GM19193 (cell line): Measurements from ENCODE around the gene ADAMTS6.

Experiments used
- POLR2A ChIP-seq: IDR thresholded peaks from 4 replicates; pipeline ENCODE4 v1.6.1; 2011; ENCODE audit not compliant: insufficient read depth, insufficient read length; ENCODE audit errors: extremely low read depth

The ADAMTS6 gene

DNA sequence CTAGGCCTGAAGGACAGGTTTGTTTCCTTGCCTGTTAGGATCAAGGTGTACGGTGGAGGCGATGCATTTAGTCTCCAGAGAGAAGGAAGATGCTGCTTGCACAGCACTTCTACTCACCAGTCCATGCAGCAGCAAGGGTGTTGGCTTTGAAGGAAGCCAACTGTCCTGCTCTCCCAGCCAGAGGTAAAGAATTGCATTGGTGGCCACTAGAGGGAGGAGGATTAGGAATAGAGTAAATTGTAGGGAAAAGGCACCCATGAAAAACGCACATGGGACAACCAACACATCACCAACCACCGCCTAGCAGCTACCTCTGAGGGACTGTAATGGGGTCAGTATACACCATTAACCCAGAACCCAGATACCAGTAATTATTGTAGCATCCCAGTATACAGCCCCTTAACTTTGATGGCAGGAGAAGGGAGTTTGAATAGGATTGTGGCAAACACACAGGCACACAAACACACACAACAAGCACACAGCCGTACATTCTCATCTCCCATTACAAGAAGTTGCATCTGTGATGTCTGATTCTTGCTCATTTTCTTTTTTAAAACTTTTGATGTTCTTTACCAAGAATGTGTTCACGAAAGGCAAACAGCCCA is 267.7 kb downstream of the ADAMTS6 start:
- no peak for TF ChIP-seq POLR2A

DNA sequence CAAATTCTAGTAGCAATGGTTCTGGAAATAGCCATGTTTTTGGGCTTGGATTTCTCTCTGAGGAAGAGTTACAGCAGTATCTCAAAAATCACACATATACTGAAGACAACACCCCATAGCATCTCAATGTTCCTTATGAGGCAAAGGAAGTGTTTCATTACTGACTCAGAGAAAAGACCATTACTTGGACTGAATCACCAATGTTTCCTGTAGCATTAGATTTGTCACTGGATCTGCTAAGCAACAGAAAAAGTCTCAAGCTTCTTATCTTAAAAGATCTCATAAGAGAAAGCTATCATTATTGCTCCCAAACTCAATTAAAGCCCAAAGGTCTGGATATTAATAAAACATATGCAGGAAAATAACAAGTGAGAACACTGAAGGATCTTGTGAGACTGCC is 272.4 kb downstream of the ADAMTS6 start:
- TF ChIP-seq POLR2A: no peak

DNA sequence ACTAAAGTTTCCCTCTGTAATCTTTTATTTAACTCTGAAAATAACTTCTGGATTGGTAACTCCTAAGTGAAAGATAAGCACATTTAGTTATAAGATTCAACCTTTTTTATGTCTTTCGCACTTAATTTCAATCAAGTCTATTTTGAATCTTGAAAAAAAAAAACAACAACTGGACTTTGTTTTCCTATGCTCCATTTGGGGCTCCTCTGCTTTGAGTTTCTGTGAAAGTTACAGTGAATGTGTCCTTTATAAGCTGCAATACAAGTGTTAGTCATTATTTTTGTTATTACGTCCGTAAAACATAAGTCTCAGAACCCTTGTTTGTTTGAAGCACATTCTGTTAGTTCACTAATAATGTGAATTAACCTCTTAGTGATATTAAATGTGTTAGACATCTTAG is 276.8 kb downstream of the ADAMTS6 start:
- no peak for TF ChIP-seq POLR2A

DNA sequence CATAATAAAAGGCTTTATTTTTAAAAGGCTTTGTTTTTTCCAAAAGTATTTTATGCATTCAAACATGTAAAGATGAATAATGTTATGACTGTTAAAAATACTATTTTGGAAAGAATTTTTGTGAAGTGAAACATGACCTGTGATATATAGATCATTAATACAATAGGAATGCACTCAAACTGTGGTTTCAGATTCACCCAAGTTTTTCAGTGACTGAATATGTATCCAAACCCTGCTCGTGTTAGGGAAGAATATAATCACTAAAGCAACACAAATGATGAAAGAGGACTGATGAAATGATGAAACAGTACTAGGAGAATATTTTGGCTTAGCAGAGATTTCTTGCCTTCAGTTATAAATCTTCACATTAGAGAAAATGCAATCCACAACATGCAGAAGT is 278.0 kb downstream of the ADAMTS6 start:
- no peak for TF ChIP-seq POLR2A

DNA sequence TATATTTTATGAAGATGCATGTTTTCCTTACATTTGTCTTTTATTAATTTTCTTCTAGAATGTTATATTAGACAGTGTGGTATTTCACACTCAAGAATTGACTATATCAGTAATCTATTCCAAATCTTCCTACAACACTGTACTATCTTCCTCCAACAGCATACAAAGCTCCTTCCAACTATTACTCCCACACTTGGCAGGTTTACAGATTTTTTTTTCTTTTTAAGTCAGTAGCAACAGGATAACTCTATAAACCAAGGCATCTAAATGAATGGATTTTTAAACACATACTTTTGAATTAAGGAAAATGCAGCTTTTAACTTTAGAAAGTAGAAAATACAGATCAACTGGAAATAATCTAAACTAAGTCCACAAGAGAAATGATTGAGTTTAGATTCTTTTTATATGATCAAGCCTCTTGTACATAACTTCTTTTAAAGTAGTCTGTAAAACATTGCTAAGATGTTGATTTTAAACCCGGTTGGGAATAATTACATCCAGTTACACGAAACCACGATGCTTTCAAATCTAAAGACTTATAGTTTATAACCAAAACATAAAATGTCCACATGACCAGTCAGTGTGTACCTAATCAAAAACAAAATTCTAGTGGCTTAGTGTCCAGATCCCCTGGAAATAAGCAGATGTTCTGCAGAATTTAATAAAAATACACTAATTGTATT is 281.6 kb downstream of the ADAMTS6 start:
- no peak for TF ChIP-seq POLR2A

DNA sequence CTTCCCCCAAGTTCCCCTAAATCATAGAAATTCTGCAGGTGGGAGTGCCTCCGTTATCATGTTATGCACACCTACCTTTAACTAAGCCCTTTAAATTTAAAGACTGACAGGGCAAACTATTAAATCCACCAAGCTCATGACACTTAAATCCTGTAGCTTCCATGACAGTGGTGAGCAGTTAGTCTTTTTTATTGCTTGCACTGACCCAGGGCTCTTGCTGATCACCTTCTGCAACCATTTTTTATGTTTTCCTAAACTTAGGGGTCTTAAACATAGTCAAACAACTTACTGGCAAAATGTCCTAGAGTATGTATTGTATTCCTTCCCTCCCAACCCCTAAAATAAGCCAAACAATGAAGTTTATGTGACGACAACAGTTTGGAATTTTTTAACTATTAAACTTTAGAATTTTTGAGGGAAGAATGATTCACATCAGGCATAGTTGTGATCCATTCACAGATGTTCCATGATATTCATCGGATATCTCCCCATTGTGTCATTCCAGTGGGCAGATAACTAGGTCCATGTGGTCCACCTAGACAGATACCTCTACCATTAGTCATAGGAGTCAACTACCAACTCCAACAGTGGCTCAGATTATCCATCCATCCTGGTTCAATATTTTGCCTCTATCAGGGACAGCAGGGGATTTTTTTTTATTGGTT is 283.1 kb downstream of the ADAMTS6 start:
- TF ChIP-seq POLR2A: no peak

DNA sequence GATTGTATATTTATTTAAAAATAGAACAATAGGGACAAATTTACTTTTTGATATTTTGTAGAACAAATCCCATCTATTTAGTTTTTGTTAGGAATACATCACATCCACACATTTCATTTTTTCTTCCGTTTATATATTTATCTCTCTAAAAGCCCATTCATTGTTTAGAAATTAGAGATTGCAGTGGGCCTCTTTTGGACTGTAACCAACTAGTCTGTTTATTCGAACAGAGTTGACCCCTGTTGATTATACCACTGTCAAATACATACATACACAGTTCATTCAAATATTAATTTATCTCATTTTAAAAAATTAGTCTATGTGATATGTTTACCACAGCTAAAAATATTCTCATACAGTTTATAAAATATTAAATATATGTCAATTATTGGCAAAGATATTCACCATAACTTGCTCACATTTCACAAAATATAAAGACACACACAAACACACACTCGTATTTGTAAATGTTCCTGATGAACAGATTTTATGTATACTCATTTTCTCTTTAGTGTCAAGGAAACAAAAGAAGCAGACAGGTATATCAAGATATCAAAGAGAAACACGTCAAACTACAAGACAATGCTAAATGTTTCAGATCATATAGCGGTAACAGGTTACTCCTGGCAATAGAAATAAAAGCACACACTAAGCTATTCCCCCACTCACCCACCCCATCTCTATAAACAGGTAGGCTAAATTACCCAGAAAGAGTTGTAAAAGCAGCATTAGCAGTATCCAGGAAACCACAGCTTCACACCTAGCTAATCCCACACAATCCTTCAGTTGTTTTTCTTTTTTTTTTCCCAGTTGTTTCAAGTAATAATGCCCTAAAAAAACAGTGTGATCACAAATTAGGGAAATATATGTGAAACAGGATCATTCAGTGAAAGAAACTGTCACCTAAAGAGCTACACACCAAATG is 283.9 kb downstream of the ADAMTS6 start:
- no peak for TF ChIP-seq POLR2A

DNA sequence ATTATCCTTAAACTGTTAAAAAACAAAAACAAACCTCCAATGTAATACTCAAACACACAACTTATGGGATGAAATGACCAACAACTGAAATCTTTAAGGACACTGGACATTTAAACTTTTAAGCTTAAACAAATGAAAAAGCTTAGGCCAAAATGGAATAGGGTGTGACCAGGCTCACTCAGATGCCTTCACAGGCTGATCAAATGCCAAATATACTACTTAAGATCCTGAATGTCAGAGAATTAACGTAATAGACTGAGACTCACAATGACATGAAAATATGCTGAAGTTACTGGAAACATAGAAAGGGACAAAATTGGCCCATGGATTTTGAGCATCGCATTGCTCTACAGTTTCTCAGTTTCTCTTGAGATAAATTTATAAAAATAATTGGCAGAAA is 286.8 kb downstream of the ADAMTS6 start:
- TF ChIP-seq POLR2A: no peak

DNA sequence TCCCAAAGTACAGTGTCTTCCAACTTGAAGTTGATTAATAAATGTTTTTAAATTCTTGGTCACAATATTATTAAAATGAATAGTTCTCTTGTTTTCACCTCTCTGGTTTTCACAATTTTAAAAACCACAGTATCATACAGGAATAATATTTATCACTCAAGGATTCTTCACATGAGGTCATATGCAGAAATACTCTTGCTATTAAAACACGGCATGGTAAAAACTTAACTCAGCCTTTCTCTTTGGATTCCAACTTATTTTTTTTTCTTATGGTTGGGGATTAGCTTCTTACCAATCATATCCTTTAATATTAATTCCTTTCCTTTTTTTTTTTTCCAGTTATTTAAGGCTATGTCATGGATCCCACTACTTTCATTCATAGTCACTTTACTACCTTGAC is 289.4 kb downstream of the ADAMTS6 start:
- no peak for TF ChIP-seq POLR2A

DNA sequence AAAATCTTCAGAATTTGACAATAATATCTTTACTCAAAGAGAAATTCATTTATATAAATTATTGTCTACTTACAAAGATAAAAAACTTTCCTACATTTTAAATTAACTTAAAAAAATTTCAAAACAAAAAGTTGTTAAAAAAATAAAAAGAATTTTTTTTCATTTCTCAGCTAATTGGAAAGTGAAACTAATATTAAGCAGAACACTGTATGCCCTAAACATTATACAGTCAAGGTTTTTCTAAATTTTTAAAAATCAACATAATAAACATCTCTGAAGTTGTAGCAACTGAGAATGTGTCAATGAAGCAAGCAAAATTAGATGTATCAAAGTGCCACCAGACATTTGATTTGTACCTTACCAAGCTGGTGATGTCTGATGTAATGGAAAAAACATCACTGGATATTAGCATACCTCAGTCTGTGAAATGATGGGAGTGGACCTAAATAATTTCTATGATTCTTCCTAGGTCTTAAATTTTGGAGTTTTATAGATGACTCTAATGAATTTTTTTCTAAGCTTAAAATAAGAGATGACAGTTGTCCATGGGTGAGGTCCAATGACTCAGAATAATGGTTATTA is 290.1 kb downstream of the ADAMTS6 start:
- no peak for TF ChIP-seq POLR2A

DNA sequence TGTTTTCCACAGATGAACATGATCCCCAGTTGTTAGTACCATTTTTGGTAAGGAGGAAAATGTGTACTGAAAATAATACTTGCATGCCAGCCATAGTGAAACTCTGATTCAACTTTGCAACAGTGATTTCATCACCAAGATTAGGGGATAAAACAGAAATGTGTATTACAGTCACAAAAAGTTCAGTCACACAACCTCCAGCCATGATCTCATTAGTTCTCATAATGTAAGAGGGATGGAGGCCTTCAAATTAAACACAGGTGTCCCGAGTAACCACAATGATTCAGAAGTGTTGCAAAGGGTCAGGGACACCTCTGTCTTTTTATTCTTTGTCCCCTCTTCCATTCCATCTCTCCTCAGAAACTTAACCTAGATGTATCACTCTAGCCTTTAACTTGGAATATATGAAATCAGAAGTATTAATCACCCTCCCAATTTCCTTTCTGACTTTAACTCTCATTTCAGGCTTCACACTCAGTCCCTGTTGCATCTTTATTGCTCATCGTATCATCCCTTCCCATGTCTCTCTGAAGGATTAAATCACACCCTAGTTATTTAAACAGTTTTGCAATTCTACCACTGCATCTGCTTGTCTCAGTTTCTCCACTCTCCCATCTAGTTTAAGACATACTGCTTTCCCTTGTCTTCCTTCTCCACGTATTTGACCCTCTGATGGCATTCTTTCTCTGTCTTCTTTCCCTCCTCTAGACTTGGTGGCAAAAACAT is 291.2 kb downstream of the ADAMTS6 start:
- no peak for TF ChIP-seq POLR2A

DNA sequence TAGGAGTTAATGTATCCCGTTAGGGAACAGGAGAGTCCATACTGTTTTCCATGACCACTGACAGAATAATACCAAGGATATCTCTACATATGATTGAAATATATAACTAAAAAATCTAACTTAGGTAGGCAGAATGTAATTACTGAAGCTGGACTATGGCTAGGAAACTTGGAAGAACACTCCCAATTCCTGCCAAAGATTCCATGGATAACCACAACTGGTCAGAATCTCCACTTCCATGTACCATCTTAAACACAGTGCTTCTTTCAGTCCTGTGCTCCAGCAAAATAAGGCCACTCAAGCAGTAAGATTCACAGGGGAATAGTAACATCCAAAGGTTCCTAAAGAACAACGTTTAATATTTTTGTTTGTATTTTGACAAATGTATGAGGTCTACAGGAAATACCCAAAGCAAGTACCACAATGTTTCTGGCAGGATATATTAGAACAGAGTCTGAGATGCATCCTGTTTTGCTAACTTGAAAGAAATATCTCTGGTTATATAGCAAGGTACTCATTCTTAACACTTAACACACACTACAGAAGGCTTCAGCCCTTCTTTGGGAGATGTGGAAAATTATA is 295.0 kb downstream of the ADAMTS6 start:
- no peak for TF ChIP-seq POLR2A

DNA sequence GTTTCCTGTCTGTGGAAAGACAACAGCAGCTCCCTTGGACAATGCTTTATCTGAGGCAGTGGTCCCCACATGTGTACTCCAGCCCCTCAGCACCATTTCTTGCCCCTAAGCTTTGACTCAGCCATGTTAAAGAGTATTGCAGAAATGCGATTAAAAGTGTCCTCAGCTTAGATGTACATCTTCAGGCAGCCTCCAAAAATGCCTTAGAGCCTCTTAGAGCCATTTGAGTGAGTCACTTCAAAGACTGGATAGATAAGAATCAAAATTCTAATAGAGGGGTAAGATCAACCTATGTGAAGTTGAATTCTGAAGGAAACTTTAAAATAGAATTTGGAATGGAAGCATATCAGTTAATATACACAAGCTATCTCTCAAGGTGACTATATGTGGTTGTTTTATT is 296.3 kb downstream of the ADAMTS6 start:
- TF ChIP-seq POLR2A: no peak

DNA sequence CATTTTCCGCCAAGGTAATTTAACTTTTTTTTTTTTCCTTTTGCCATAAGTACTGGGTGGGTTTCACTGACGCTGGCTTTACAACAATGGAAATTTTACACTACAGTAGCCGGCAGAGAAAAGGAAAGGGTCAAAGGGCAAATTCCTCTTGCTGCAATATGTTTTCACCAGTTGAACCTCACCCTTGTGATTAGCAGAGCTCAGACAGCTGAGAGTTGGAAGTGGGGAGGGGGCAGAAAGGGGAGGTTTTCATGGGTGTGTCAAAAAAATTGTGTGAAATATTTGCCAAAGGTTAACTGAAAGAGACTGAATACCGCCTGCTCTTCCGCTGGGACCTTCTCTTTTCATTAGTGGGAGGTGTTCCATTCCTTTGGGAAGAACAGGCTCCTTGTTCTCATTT is 296.9 kb downstream of the ADAMTS6 start:
- no peak for TF ChIP-seq POLR2A
